ENCODE measurements around the gene EPB41. TPM values are rescaled to one million over a fixed set of nuclear protein-coding genes. Genes with fewer than 3 reads are reported as not detected.

EPB41 gene
- total and polyA plus RNA-seq, 2 donors (not counting 3 experiments of a cell fraction or from before 2014, with no cell fraction given), result 22.3 to 45.7 TPM

- H3K4me1 ChIP-seq (ENCODE audit: control insufficient read depth, extremely low read depth, insufficient read depth, low read length), result no peaks in the 10 kb centered on the region
- FAIRE-seq (no peak), DNase-seq (ENCODE audit: low read depth, low spot score) (no peak)
- CTCF ChIA-PET, result no interaction called here
- H3K79me2 ChIP-seq (ENCODE audit: control insufficient read depth, insufficient read depth, low read length), result no peaks in the 10 kb centered on the region
- POLR2A ChIA-PET, result no interaction called here
- H3K9me1 ChIP-seq (replicated peaks; ENCODE audit: control insufficient read depth, extremely low read depth, insufficient read depth, low read length), result no peaks in the 10 kb centered on the region
- H3K27me3 ChIP-seq (ENCODE audit: control insufficient read depth in 2 of 2, insufficient read depth in 2 of 2, low read length in 2 of 2), result no peaks in the 10 kb centered on the region
- H2AFZ ChIP-seq (ENCODE audit: low read depth, low read length), result no peak overlapping the region
- no TSS peak for BruUV-seq (replicated peaks)
- H3K9ac ChIP-seq (replicated peaks; ENCODE audit: extremely low read depth, insufficient read depth, low read length), result no peak overlapping the region
- TF ChIP-seq JUN (IDR thresholded peaks at IDR 0.05; ENCODE audit: borderline replicate concordance, insufficient read depth, insufficient read length, low read depth), result no peak
- TF ChIP-seq MYC (IDR thresholded peaks at IDR 0.05; ENCODE audit: low read depth, low read length), result no peak
- TF ChIP-seq, protein P1, sequence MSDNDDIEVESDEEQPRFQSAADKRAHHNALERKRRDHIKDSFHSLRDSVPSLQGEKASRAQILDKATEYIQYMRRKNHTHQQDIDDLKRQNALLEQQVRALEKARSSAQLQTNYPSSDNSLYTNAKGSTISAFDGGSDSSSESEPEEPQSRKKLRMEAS (IDR thresholded peaks at IDR 0.05; ENCODE audit: insufficient read depth, insufficient read length), result no peak
- TF ChIP-seq EZH2 (IDR thresholded peaks at IDR 0.05; ENCODE audit: borderline replicate concordance, low read depth, low read length, severe bottlenecking), result no peak
- TF ChIP-seq FOS (IDR thresholded peaks at IDR 0.05; ENCODE audit: borderline replicate concordance, insufficient read depth, low read length), result no peak
- no peak for TF ChIP-seq POLR2A (IDR thresholded peaks at IDR 0.05; ENCODE audit: low read depth, low read length)
- TF ChIP-seq POLR2AphosphoS5 (IDR thresholded peaks at IDR 0.05; ENCODE audit: insufficient read depth, low read depth, low read length), result no peak
- TF ChIP-seq CTCF (IDR thresholded peaks at IDR 0.05; ENCODE audit: extremely low read depth in 1 of 2, insufficient read depth in 1 of 2, low read depth in 1 of 2, low read length in 2 of 2), result no peak
- no peak for TF ChIP-seq GATA2 (IDR thresholded peaks at IDR 0.05; ENCODE audit: insufficient read depth, insufficient read length, low read depth, low read length)
- dilution Hi-C loops (cut with MboI; ENCODE audit: extremely low pct_ligation_motif_present, low sequenced_read_pairs), result no loop called here
- H3K4me3 ChIP-seq (replicated peaks in 1 of 3; ENCODE audit: insufficient read depth in 1 of 3, low read depth in 1 of 3, low read length in 3 of 3), result no peak overlapping the region
- no peaks in the 10 kb centered on the region for H4K20me1 ChIP-seq (replicated peaks; ENCODE audit: control insufficient read depth, extremely low read depth, insufficient read depth, low read length)
- no peaks in the 10 kb centered on the region for H3K9me3 ChIP-seq (replicated peaks; ENCODE audit: control insufficient read depth, insufficient read depth, low read length)
- H3K27ac ChIP-seq (ENCODE audit: insufficient read depth, low read depth, low read length), result no peak overlapping the region
- H3K36me3 ChIP-seq (ENCODE audit: control insufficient read depth in 2 of 2, extremely low read depth in 1 of 2, insufficient read depth in 2 of 2, low read length in 2 of 2), result no peaks in the 10 kb centered on the region
- no peak overlapping the region for H3K4me2 ChIP-seq (ENCODE audit: insufficient read depth, low read length)
- intact Hi-C loops (cut with micrococcal nuclease), result no loop called here
These were observed 89.9 kb downstream of the EPB41 start for GRCh38 chr1:29004288-29004687.

Measured in endothelial cell of umbilical vein (primary cell).